Lung (tissue), 12 donors: ENCODE measurements around the gene PARP3. TPM values are rescaled to one million over a fixed set of nuclear protein-coding genes. Genes with fewer than 3 reads are reported as not detected.

Experiments
- ATAC-seq: fragments of 200-7000 bp; cut with Tn5 transposase; one replicate; pipeline ENCODE4 v1.9.1; 2020; ENCODE audit warnings: moderate number of reproducible peaks; ENCODE audit not compliant: insufficient read depth, low FRiP score
- DNase-seq, 3 donors: peaks; one replicate each; pipeline ENCODE4 v3.0.0-alpha.2; 2013 to 2017
- H3K27ac ChIP-seq, 2 donors: one replicate each; pipeline ENCODE4 v1.5.1; 2013; ENCODE audit warnings: mild to moderate bottlenecking in 2 of 2, moderate library complexity in 2 of 2, control low read depth in 1 of 2, inconsistent platforms in 1 of 2, low read depth in 1 of 2, low read length in 1 of 2
- H3K27me3 ChIP-seq, 3 donors: one replicate each; pipeline ENCODE4 v1.5.1; 2013; ENCODE audit warnings: low read length in 2 of 3; ENCODE audit not compliant: control insufficient read depth in 3 of 3, insufficient read depth in 3 of 3
- H3K36me3 ChIP-seq, 4 donors: one replicate each; pipeline ENCODE4 v1.5.1; 2013; ENCODE audit warnings: low read length in 4 of 4, mild to moderate bottlenecking in 1 of 4, moderate library complexity in 1 of 4; ENCODE audit not compliant: control insufficient read depth in 4 of 4, insufficient read depth in 4 of 4
- H3K4me1 ChIP-seq, 5 donors: one replicate each; pipeline ENCODE4 v1.5.1; 2013; ENCODE audit warnings: low read length in 5 of 5, mild to moderate bottlenecking in 2 of 5, moderate library complexity in 1 of 5; ENCODE audit not compliant: control insufficient read depth in 5 of 5, insufficient read depth in 5 of 5
- H3K4me3 ChIP-seq: one replicate; pipeline ENCODE4 v1.5.1; 2013; ENCODE audit warnings: mild to moderate bottlenecking, control low read depth, moderate library complexity
- H3K9ac ChIP-seq, 2 donors: one replicate each; pipeline ENCODE4 v1.5.1; 2013; ENCODE audit warnings: low read length in 2 of 2, control low read depth in 1 of 2; ENCODE audit not compliant: insufficient read depth in 1 of 2
- H3K9me3 ChIP-seq, 4 donors: one replicate each; pipeline ENCODE4 v1.5.1; 2013; ENCODE audit warnings: low read length in 3 of 4, mild to moderate bottlenecking in 1 of 4, moderate library complexity in 1 of 4; ENCODE audit not compliant: control insufficient read depth in 4 of 4, insufficient read depth in 3 of 4
- WGBS, 2 donors: extraction: QIAGEN DNeasy Blood & Tissue Kit; methylation state at CpG; one replicate each; pipeline ENCODE4 v1.1.7; 2013; 5-methylcytosine and 5-hydroxymethylcytosine counted together
- polyA plus RNA-seq, 2 donors: library from polyadenylated mRNA; stranded (reverse); fragments of 200-250 nt; gene quantifications; one replicate each; pipeline ENCODE4 v1.2.1, GENCODE V29; 2013
- total RNA-seq, 2 donors: library from RNA; depleted of rRNA in 1 of 2; stranded (reverse); fragments of >200 nt in 1 of 2; gene quantifications; one replicate each; pipeline ENCODE4 v1.2.1, GENCODE V29; 2014 to 2021
- TF ChIP-seq, protein P1 (sequence below): IDR thresholded peaks from 2 replicates; pipeline ENCODE4 v1.5.1; 2012; ENCODE audit warnings: mild to moderate bottlenecking; ENCODE audit errors: control extremely low read depth, extremely low read depth
- donor health status: control.
- donor health status: control.
- donor health status: Bipolar disorder and iron deficiency.
- donor health status: healthy.
- donor health status: DM: yes; HTN: yes; CAD: no.

The PARP3 gene
- total and polyA plus RNA-seq, 4 donors, result 15.3 to 36.7 (median 21.0) TPM

DNA sequence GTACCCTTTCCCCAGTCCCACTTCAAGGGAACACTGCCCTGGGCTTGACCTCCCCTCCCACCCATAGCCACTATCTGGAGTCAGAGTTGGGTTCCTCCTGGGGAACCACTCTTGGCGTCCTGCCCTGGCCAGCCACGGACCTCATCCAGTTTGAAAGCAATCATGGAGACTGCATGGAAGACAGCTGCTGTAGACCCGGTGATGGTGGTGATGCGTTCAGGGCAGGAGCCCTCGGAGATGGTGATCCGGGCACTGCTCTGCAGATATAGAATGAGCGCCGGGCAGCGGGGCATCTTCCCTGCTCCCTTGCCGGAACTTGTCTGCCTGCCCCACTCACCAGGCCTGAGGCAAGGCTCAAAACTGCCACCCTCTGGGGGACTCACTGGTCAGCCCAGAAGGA, 18.2 kb downstream of the PARP3 start:
- Histone ChIP-seq H3K9ac (no peak overlapping the region), H3K4me1 (peaks cover 0 to 28% (median 4%) of the 10 kb centered on the region in 5 donors), H3K9me3 (no peaks in the 10 kb centered on the region), H3K36me3 (peaks cover 0 to 13% (median 3%) of the 10 kb centered on the region in 4 donors), H3K4me3 (no peak overlapping the region), H3K27me3 (no peaks in the 10 kb centered on the region), H3K27ac (no peak overlapping the region)
- ATAC-seq (no peak), DNase-seq (no peak)
- 92 to 93% methylated on average over 10 of the region's 10 CpGs for WGBS, 2 donors
- TF ChIP-seq, protein P1, sequence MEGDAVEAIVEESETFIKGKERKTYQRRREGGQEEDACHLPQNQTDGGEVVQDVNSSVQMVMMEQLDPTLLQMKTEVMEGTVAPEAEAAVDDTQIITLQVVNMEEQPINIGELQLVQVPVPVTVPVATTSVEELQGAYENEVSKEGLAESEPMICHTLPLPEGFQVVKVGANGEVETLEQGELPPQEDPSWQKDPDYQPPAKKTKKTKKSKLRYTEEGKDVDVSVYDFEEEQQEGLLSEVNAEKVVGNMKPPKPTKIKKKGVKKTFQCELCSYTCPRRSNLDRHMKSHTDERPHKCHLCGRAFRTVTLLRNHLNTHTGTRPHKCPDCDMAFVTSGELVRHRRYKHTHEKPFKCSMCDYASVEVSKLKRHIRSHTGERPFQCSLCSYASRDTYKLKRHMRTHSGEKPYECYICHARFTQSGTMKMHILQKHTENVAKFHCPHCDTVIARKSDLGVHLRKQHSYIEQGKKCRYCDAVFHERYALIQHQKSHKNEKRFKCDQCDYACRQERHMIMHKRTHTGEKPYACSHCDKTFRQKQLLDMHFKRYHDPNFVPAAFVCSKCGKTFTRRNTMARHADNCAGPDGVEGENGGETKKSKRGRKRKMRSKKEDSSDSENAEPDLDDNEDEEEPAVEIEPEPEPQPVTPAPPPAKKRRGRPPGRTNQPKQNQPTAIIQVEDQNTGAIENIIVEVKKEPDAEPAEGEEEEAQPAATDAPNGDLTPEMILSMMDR, result no peak

DNA sequence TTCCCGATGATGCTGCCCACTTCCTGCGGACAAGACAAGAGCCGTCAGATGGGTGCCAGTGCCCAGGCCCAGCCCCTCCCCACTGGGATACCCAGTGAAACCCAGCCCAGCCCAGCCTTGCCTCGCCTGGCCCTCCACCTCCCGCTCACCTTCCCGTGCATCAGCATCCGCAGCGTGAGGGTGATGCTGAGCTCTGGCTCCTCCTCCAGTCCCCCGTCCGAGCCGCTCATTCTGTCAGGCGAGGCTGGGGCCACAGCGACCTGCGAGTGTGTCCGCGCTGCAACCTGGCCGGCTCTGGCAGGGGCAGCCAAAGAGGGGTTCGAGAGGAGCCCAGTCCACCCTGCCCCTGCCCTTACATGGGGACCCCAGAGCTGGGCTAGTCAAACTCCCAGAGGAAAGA, 18.8 kb downstream of the PARP3 start:
- TF ChIP-seq, protein P1, result no peak
- no peak overlapping the region for H3K4me3 ChIP-seq
- no peak overlapping the region for H3K27ac ChIP-seq
- ATAC-seq, result no peak
- DNase-seq, result no peak
- peaks cover 0 to 13% (median 3%) of the 10 kb centered on the region in 4 donors for H3K36me3 ChIP-seq
- H3K27me3 ChIP-seq, result no peaks in the 10 kb centered on the region
- WGBS, 2 donors, result 92 to 93% methylated on average over 18 of the region's 18 CpGs
- no peaks in the 10 kb centered on the region for H3K9me3 ChIP-seq
- no peak overlapping the region for H3K9ac ChIP-seq
- H3K4me1 ChIP-seq, result peaks cover 0 to 26% (median 4%) of the 10 kb centered on the region in 5 donors

DNA sequence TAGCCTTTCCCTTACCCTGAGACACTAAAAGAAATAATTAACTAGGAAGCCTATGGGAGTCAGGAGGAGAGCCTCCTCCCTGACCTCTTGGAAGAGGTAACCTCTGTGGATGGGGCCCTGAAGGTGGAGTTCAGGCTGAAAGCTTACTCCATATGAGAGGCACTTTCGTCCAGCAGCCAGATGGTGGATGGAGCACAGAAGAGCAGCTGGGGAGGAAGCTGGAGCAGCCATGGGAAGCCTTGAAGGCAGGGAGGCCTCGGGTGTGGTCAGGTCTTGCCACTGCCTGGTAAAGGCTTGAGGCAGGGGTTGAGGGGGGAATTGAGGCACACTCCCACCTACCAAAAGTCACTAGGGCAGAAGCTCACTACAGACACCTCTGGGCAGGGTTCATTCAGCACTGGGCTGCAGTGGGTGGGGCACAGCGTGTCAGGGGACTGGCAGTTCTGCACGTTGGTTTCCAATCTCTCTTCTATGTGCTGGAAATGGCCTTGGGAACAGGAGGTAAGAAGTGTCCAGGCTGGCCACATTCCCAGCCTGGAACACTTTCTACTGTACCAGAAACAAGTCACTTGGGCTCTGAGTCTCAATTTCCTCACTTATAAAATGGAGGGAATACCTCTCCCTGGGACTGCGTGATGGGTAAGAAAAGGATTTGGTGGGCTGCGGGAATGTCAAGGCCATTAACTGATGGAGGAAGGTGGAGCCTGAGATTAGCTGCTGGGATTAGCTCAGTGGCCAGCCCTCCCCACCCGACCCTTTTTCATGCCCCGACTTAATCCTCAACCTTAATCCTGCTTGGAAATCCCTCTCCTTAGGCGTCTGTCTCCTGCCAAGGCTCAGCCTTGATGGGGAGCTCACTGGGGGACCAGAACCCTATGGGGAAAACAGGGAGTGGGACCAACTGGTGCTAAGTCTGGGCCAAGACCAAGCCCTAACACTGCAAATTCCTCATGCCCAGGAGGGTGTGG, 19.7 kb downstream of the PARP3 start:
- Histone ChIP-seq H3K9me3 (no peaks in the 10 kb centered on the region), H3K27ac (no peak overlapping the region), H3K36me3 (peaks cover 0 to 13% (median 3%) of the 10 kb centered on the region in 4 donors), H3K4me3 (no peak overlapping the region), H3K4me1 (peaks cover 3 to 27% (median 3%) of the 10 kb centered on the region in 5 donors), H3K9ac (no peak overlapping the region), H3K27me3 (no peaks in the 10 kb centered on the region)
- TF ChIP-seq, protein P1, result no peak
- DNase-seq (no peak), ATAC-seq (no peak)
- 76 to 80% methylated on average over 9 of the region's 9 CpGs for WGBS, 2 donors
